Panc1 (cell line): ENCODE data around the gene UVSSA.

Experiments used
- CTCF ChIP-seq: fragments of 450-650 bp; IDR thresholded peaks from 2 replicates; pipeline ENCODE4 v1.5.1; 2017; ENCODE audit warnings: mild to moderate bottlenecking
- POLR2AphosphoS5 ChIP-seq: IDR thresholded peaks from 2 replicates; pipeline ENCODE4 v1.6.1; 2012; ENCODE audit warnings: mild to moderate bottlenecking, low read depth, low read length, moderate library complexity
- SIN3A ChIP-seq: IDR thresholded peaks from 2 replicates; pipeline ENCODE4 v1.6.1; 2012; ENCODE audit warnings: low read depth, mild to moderate bottlenecking, low read length, moderate library complexity, borderline replicate concordance; ENCODE audit not compliant: insufficient read depth
- TCF7L2 ChIP-seq: IDR thresholded peaks from 2 replicates; pipeline ENCODE4 v1.6.1; 2011; ENCODE audit warnings: mild to moderate bottlenecking, low read depth, low read length, inconsistent platforms
- TF ChIP-seq, protein P1 (sequence below), 2 experiments: IDR thresholded peaks; 2 replicates each; pipeline ENCODE4 v1.6.1; 2011 to 2012; ENCODE audit warnings: low read depth in 2 of 2, control low read depth in 1 of 2, low read length in 1 of 2, mild to moderate bottlenecking in 1 of 2, moderate library complexity in 1 of 2; ENCODE audit not compliant: insufficient read depth in 1 of 2

GRCh38 chr4:1362521-1362920, 15.5 kb downstream of the UVSSA start:
- TF ChIP-seq POLR2AphosphoS5 (no peak), CTCF (no peak), TCF7L2 (no peak), SIN3A (no peak)
- TF ChIP-seq, protein P1, sequence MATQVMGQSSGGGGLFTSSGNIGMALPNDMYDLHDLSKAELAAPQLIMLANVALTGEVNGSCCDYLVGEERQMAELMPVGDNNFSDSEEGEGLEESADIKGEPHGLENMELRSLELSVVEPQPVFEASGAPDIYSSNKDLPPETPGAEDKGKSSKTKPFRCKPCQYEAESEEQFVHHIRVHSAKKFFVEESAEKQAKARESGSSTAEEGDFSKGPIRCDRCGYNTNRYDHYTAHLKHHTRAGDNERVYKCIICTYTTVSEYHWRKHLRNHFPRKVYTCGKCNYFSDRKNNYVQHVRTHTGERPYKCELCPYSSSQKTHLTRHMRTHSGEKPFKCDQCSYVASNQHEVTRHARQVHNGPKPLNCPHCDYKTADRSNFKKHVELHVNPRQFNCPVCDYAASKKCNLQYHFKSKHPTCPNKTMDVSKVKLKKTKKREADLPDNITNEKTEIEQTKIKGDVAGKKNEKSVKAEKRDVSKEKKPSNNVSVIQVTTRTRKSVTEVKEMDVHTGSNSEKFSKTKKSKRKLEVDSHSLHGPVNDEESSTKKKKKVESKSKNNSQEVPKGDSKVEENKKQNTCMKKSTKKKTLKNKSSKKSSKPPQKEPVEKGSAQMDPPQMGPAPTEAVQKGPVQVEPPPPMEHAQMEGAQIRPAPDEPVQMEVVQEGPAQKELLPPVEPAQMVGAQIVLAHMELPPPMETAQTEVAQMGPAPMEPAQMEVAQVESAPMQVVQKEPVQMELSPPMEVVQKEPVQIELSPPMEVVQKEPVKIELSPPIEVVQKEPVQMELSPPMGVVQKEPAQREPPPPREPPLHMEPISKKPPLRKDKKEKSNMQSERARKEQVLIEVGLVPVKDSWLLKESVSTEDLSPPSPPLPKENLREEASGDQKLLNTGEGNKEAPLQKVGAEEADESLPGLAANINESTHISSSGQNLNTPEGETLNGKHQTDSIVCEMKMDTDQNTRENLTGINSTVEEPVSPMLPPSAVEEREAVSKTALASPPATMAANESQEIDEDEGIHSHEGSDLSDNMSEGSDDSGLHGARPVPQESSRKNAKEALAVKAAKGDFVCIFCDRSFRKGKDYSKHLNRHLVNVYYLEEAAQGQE (IDR thresholded peaks at IDR 0.05; ENCODE audit: insufficient read depth in 1 of 2, low read depth in 2 of 2, low read length in 1 of 2) = no peak
